Neural cell (in vitro differentiated cells): ENCODE measurements around the gene INPP5A. TPM values are rescaled to one million over a fixed set of nuclear protein-coding genes. Genes with fewer than 3 reads are reported as not detected.

Experiments
- H2AFZ ChIP-seq: fragments of 200-600, 300-800 bp; sonication (generic), shearing (Covaris generic); 2 replicates; pipeline ENCODE4 v1.6.0; 2014; ENCODE audit warnings: low read depth, mild to moderate bottlenecking, antibody characterized with exemption, low read length, moderate library complexity
- H3F3A ChIP-seq: fragments of 200-600 bp; shearing (Covaris generic); 2 replicates; pipeline ENCODE4 v1.6.1; 2016; ENCODE audit warnings: mild to moderate bottlenecking, moderate library complexity, mixed read lengths, antibody characterized with exemption, low read length; ENCODE audit not compliant: insufficient read depth, poor library complexity, severe bottlenecking
- H3K27ac ChIP-seq: fragments of 200-600, 300-800 bp; sonication (generic), shearing (Covaris generic); 2 replicates; pipeline ENCODE4 v1.5.1; 2014; ENCODE audit warnings: mild to moderate bottlenecking, low read length, moderate library complexity
- H3K27me3 ChIP-seq: fragments of 300-800, 200-600 bp; sonication (generic), shearing (Covaris generic); 2 replicates; pipeline ENCODE4 v1.6.0; 2014; ENCODE audit warnings: mild to moderate bottlenecking, low read depth, low read length, moderate library complexity; ENCODE audit not compliant: insufficient read depth
- H3K36me3 ChIP-seq: fragments of 300-800, 200-600 bp; sonication (generic), shearing (Covaris generic); 2 replicates; pipeline ENCODE4 v1.5.1; 2014; ENCODE audit warnings: mild to moderate bottlenecking, antibody characterized with exemption, low read length, moderate library complexity; ENCODE audit not compliant: insufficient read depth
- H3K4me2 ChIP-seq: fragments of 300-800, 200-600 bp; sonication (generic), shearing (Covaris generic); 2 replicates; pipeline ENCODE4 v1.6.0; 2014; ENCODE audit warnings: mild to moderate bottlenecking, low read length
- H3K4me3 ChIP-seq: fragments of 300-800, 200-600 bp; sonication (generic), shearing (Covaris generic); 2 replicates; pipeline ENCODE4 v1.5.1; 2014; ENCODE audit warnings: mild to moderate bottlenecking, low read length, moderate library complexity
- H3K79me2 ChIP-seq: fragments of 200-600 bp; shearing (Covaris generic); replicated peaks from 2 replicates; pipeline ENCODE4 v1.6.0; 2014; ENCODE audit warnings: mild to moderate bottlenecking, low read length, moderate library complexity; ENCODE audit not compliant: insufficient read depth
- H3K9ac ChIP-seq: fragments of 300-800, 200-600 bp; sonication (generic), shearing (Covaris generic); 2 replicates; pipeline ENCODE4 v1.6.1; 2016; ENCODE audit warnings: mild to moderate bottlenecking, low read length, mixed read lengths
- H3K9me2 ChIP-seq: fragments of 200-600 bp; shearing (Covaris generic); 2 replicates; pipeline ENCODE4 v1.6.1; 2016; ENCODE audit warnings: mild to moderate bottlenecking, low read length, mixed read lengths; ENCODE audit not compliant: insufficient read depth
- H3K9me3 ChIP-seq: fragments of 200-600, 300-800 bp; sonication (generic), shearing (Covaris generic); 2 replicates; pipeline ENCODE4 v1.6.1; 2016; ENCODE audit warnings: mild to moderate bottlenecking, mixed run types, low read length, moderate library complexity, mixed read lengths
- H4K20me1 ChIP-seq: fragments of 200-600 bp; shearing (Covaris generic); 2 replicates; pipeline ENCODE4 v1.6.1; 2016; ENCODE audit warnings: mild to moderate bottlenecking, mixed run types; ENCODE audit not compliant: insufficient read depth
- CTCF ChIP-seq: fragments of 450-650 bp; IDR thresholded peaks from 2 replicates; pipeline ENCODE4 v1.5.1; 2014; ENCODE audit warnings: antibody characterized with exemption, mild to moderate bottlenecking, moderate library complexity; ENCODE audit not compliant: poor library complexity, severe bottlenecking
- EP300 ChIP-seq: fragments of 450-650 bp; conservative IDR thresholded peaks from 2 replicates; pipeline ENCODE4 v1.6.1; 2014; ENCODE audit warnings: antibody characterized with exemption, mild to moderate bottlenecking, moderate library complexity; ENCODE audit not compliant: poor library complexity, severe bottlenecking
- EZH2 ChIP-seq: fragments of 200-600, 300-800 bp; shearing (Covaris generic), sonication (generic); IDR thresholded peaks from 2 replicates; pipeline ENCODE4 v1.6.1; 2014; ENCODE audit warnings: antibody characterized with exemption, low read length, borderline replicate concordance, mild to moderate bottlenecking; ENCODE audit not compliant: insufficient read depth, poor library complexity, severe bottlenecking
- MXI1 ChIP-seq: fragments of 450-650 bp; conservative IDR thresholded peaks from 2 replicates; pipeline ENCODE4 v1.6.1; 2014; ENCODE audit warnings: antibody characterized with exemption, mild to moderate bottlenecking; ENCODE audit not compliant: poor library complexity, severe bottlenecking
- POLR2AphosphoS5 ChIP-seq: IDR thresholded peaks from 2 replicates; pipeline ENCODE4 v1.6.1; 2012
- RAD21 ChIP-seq: fragments of 450-650 bp; conservative IDR thresholded peaks from 2 replicates; pipeline ENCODE4 v1.6.1; 2014; ENCODE audit warnings: antibody characterized with exemption, mild to moderate bottlenecking, moderate library complexity
- REST ChIP-seq: IDR thresholded peaks from 2 replicates; pipeline ENCODE4 v1.6.1; 2012; ENCODE audit warnings: borderline replicate concordance
- SMC3 ChIP-seq: fragments of 450-650 bp; conservative IDR thresholded peaks from 2 replicates; pipeline ENCODE4 v1.6.1; 2014; ENCODE audit warnings: antibody characterized with exemption, mild to moderate bottlenecking, moderate library complexity; ENCODE audit not compliant: poor library complexity
- TAF1 ChIP-seq: IDR thresholded peaks from 2 replicates; pipeline ENCODE4 v1.6.1; 2012; ENCODE audit warnings: low read depth
- polyA plus RNA-seq: library from polyadenylated mRNA; depleted of rRNA; stranded (reverse); fragments of >200 nt; gene quantifications from 2 replicates; pipeline ENCODE4 v1.2.3, GENCODE V29; 2014

Gene INPP5A
- polyA plus RNA-seq, 1 donor from 2014 or later, result 48.8 TPM

GRCh38 chr10:132511121-132512051 lies 26.2 kb upstream of the INPP5A start:
- Histone ChIP-seq H3K4me2 (no peak overlapping the region), H3K9me3 (no peaks in the 10 kb centered on the region), H3K4me3 (no peak overlapping the region), H3K27me3 (no peaks in the 10 kb centered on the region), H3K9ac (no peak overlapping the region), H2AFZ (no peak overlapping the region), H3K36me3 (no peaks in the 10 kb centered on the region), H3F3A (no peaks in the 10 kb centered on the region), H3K79me2 (no peaks in the 10 kb centered on the region), H4K20me1 (no peaks in the 10 kb centered on the region), H3K9me2 (no peaks in the 10 kb centered on the region), H3K27ac (no peak overlapping the region)
- TF ChIP-seq MXI1 (no peak), SMC3 (no peak)

GRCh38 chr10:132512052-132512442 lies 25.5 kb upstream of the INPP5A start:
- Histone ChIP-seq H3K4me3 (no peak overlapping the region), H4K20me1 (no peaks in the 10 kb centered on the region), H3K9ac (no peak overlapping the region), H3K79me2 (no peaks in the 10 kb centered on the region), H3K27ac (no peak overlapping the region), H3K36me3 (no peaks in the 10 kb centered on the region), H3F3A (no peaks in the 10 kb centered on the region), H3K27me3 (no peaks in the 10 kb centered on the region), H3K9me2 (no peaks in the 10 kb centered on the region), H2AFZ (no peak overlapping the region), H3K9me3 (no peaks in the 10 kb centered on the region), H3K4me2 (no peak overlapping the region)
- no peak for TF ChIP-seq RAD21
- TF ChIP-seq TAF1, result no peak
- TF ChIP-seq REST, result no peak
- no peak for TF ChIP-seq SMC3
- no peak for TF ChIP-seq MXI1
- no peak for TF ChIP-seq EP300
- TF ChIP-seq POLR2AphosphoS5, result no peak
- TF ChIP-seq EZH2, result no peak
- no peak for TF ChIP-seq CTCF
